Neural progenitor cell (in vitro differentiated cells): ENCODE measurements around the gene TMEM120B. TPM values are rescaled to one million over a fixed set of nuclear protein-coding genes. Genes with fewer than 3 reads are reported as not detected.
"Not testable (repeated sequence)": the region's sequence is repeated elsewhere in the genome, so short reads cannot be mapped to it uniquely, and the experiment has no call there.

Experiments
- DNase-seq: peaks from one replicate; pipeline ENCODE4 v3.0.0-alpha.2; 2016; ENCODE audit warnings: low spot score
- H2AFZ ChIP-seq: fragments of 200-600 bp; sonication (generic); replicated peaks from 2 replicates; pipeline ENCODE4 v1.6.1; 2016; ENCODE audit warnings: antibody characterized with exemption
- H3F3A ChIP-seq: fragments of 200-600 bp; sonication (generic); 2 replicates; pipeline ENCODE4 v1.6.1; 2016; ENCODE audit warnings: antibody characterized with exemption, low read depth
- H3K27ac ChIP-seq: fragments of 200-600 bp; sonication (generic); 2 replicates; pipeline ENCODE4 v1.5.1; 2016; ENCODE audit warnings: mild to moderate bottlenecking
- H3K27me3 ChIP-seq: fragments of 200-600 bp; sonication (generic); 2 replicates; pipeline ENCODE4 v1.6.1; 2016; ENCODE audit warnings: mild to moderate bottlenecking, moderate library complexity
- H3K36me3 ChIP-seq: fragments of 200-600 bp; sonication (generic); 2 replicates; pipeline ENCODE4 v1.5.1; 2016
- H3K4me1 ChIP-seq: fragments of 200-600 bp; sonication (generic); 2 replicates; pipeline ENCODE4 v1.6.1; 2016; ENCODE audit warnings: mixed run types
- H3K4me2 ChIP-seq: fragments of 200-600 bp; sonication (generic); 2 replicates; pipeline ENCODE4 v1.6.1; 2016
- H3K4me3 ChIP-seq: fragments of 200-600 bp; sonication (generic); 2 replicates; pipeline ENCODE4 v1.5.1; 2016
- H3K79me2 ChIP-seq: fragments of 200-600 bp; sonication (generic); 2 replicates; pipeline ENCODE4 v1.6.1; 2016; ENCODE audit warnings: low read depth
- H3K9ac ChIP-seq: fragments of 200-600 bp; sonication (generic); 2 replicates; pipeline ENCODE4 v1.6.1; 2016
- H3K9me3 ChIP-seq: fragments of 200-600 bp; sonication (generic); 2 replicates; pipeline ENCODE4 v1.5.1; 2016; ENCODE audit warnings: low read depth
- H4K20me1 ChIP-seq: fragments of 200-600 bp; sonication (generic); 2 replicates; pipeline ENCODE4 v1.6.1; 2016; ENCODE audit warnings: low read depth
- H3K27ac Mint-ChIP-seq: 3 replicates; pipeline ENCODE4 v1.8.0; 2021; ENCODE audit warnings: mixed read lengths
- H3K27me3 Mint-ChIP-seq: 2 replicates; pipeline ENCODE4 v1.8.0; 2022; ENCODE audit warnings: low read depth, mild to moderate bottlenecking, inconsistent platforms, moderate library complexity, mixed read lengths; ENCODE audit not compliant: insufficient read depth
- H3K36me3 Mint-ChIP-seq: 3 replicates; pipeline ENCODE4 v1.8.0; 2021; ENCODE audit warnings: mixed read lengths
- H3K4me1 Mint-ChIP-seq: 3 replicates; pipeline ENCODE4 v1.8.0; 2021; ENCODE audit warnings: mixed read lengths
- H3K4me3 Mint-ChIP-seq: 3 replicates; pipeline ENCODE4 v1.8.0; 2021; ENCODE audit warnings: mild to moderate bottlenecking, moderate library complexity, mixed read lengths
- H3K9me3 Mint-ChIP-seq: 3 replicates; pipeline ENCODE4 v1.8.0; 2020; ENCODE audit warnings: mixed read lengths
- CTCF ChIP-seq: fragments of 200-600 bp; sonication (generic); IDR thresholded peaks from 2 replicates; pipeline ENCODE4 v1.5.1; 2017; ENCODE audit warnings: antibody characterized with exemption, mild to moderate bottlenecking
- EZH2 ChIP-seq: fragments of 200-600 bp; sonication (generic); IDR thresholded peaks from 2 replicates; pipeline ENCODE4 v1.6.1; 2017; ENCODE audit warnings: antibody characterized with exemption, mild to moderate bottlenecking, moderate library complexity
- EZH2phosphoT487 ChIP-seq: fragments of 200-600 bp; sonication (generic); IDR thresholded peaks from 2 replicates; pipeline ENCODE4 v1.6.1; 2017; ENCODE audit warnings: antibody characterized with exemption
- total RNA-seq: library from RNA; depleted of rRNA; stranded (reverse); fragments of >200 nt; gene quantifications from 2 replicates; pipeline ENCODE4 v1.2.3, GENCODE V29; 2015; ENCODE audit warnings: low replicate concordance

Gene TMEM120B
- total RNA-seq, 1 donor from 2014 or later, result 4.7 TPM

- H3K79me2 ChIP-seq, result no peaks in the 10 kb centered on the region
- DNase-seq, result no peak
- no peaks in the 10 kb centered on the region for H3K36me3 Mint-ChIP-seq
- no peak overlapping the region for H3K4me3 ChIP-seq
- no peaks in the 10 kb centered on the region for H4K20me1 ChIP-seq
- no peak overlapping the region for H3K27ac ChIP-seq
- H3K36me3 ChIP-seq, result no peaks in the 10 kb centered on the region
- peaks cover 3% of the 10 kb centered on the region for H3K4me1 ChIP-seq
- H3K27me3 ChIP-seq, result no peaks in the 10 kb centered on the region
- H3K27ac Mint-ChIP-seq, result no peak overlapping the region
- H3K9ac ChIP-seq, result no peak overlapping the region
- no peak overlapping the region for H3K4me2 ChIP-seq
- H3K4me3 Mint-ChIP-seq, result no peak overlapping the region
- no peaks in the 10 kb centered on the region for H3K9me3 Mint-ChIP-seq
- peaks cover 27% of the 10 kb centered on the region for H3K4me1 Mint-ChIP-seq
- peaks cover 16% of the 10 kb centered on the region for H3F3A ChIP-seq
- no peak for TF ChIP-seq EZH2phosphoT487
- no peak for TF ChIP-seq EZH2
- TF ChIP-seq CTCF, result no peak
- no peak overlapping the region for H2AFZ ChIP-seq
- peaks cover 13% of the 10 kb centered on the region for H3K27me3 Mint-ChIP-seq
- H3K9me3 ChIP-seq, result no peaks in the 10 kb centered on the region
Observed at GRCh38 chr12:121688966-121689365, 23.6 kb upstream of the TMEM120B start.

GRCh38 chr12:121689430-121689829, 23.1 kb upstream of the TMEM120B start:
- peaks cover 27% of the 10 kb centered on the region for H3K4me1 Mint-ChIP-seq
- peak overlapping the region; percentile 13 for H3K4me3 Mint-ChIP-seq
- peaks cover 3% of the 10 kb centered on the region for H3K4me1 ChIP-seq
- no peaks in the 10 kb centered on the region for H3K9me3 Mint-ChIP-seq
- no peaks in the 10 kb centered on the region for H3K36me3 ChIP-seq
- no peak overlapping the region for H3K27ac ChIP-seq
- H3F3A ChIP-seq, result peaks cover 16% of the 10 kb centered on the region
- H3K27me3 ChIP-seq, result no peaks in the 10 kb centered on the region
- no peak for TF ChIP-seq EZH2
- TF ChIP-seq CTCF, result no peak
- no peak for TF ChIP-seq EZH2phosphoT487
- no peak overlapping the region for H3K4me3 ChIP-seq
- no peaks in the 10 kb centered on the region for H4K20me1 ChIP-seq
- peaks cover 15% of the 10 kb centered on the region for H3K27me3 Mint-ChIP-seq
- no peaks in the 10 kb centered on the region for H3K36me3 Mint-ChIP-seq
- no peak for DNase-seq
- H3K79me2 ChIP-seq, result no peaks in the 10 kb centered on the region
- no peaks in the 10 kb centered on the region for H3K9me3 ChIP-seq
- no peak overlapping the region for H3K27ac Mint-ChIP-seq
- H3K9ac ChIP-seq, result no peak overlapping the region
- no peak overlapping the region for H2AFZ ChIP-seq
- no peak overlapping the region for H3K4me2 ChIP-seq

- peaks cover 28% of the 10 kb centered on the region for H3K4me1 Mint-ChIP-seq
- not testable (repeated sequence) for H3K36me3 Mint-ChIP-seq, H3K27ac Mint-ChIP-seq, H3K4me1 ChIP-seq, H3K79me2 ChIP-seq, H3K9ac ChIP-seq, H2AFZ ChIP-seq, H4K20me1 ChIP-seq, H3K27ac ChIP-seq, H3K27me3 ChIP-seq, DNase-seq, H3K4me3 ChIP-seq, H3K36me3 ChIP-seq, H3F3A ChIP-seq, H3K4me2 ChIP-seq, H3K4me3 Mint-ChIP-seq, H3K27me3 Mint-ChIP-seq, H3K9me3 Mint-ChIP-seq, H3K9me3 ChIP-seq
Observed at GRCh38 chr12:121692744-121693143, 19.8 kb upstream of the TMEM120B start.

- no peaks in the 10 kb centered on the region for H3K9me3 ChIP-seq
- DNase-seq, result no peak
- no peak overlapping the region for H3K4me3 ChIP-seq
- peak overlapping the region; percentile 27 for H3K27ac Mint-ChIP-seq
- peaks cover 6% of the 10 kb centered on the region for H3K27me3 Mint-ChIP-seq
- H3K36me3 Mint-ChIP-seq, result no peaks in the 10 kb centered on the region
- no peak overlapping the region for H3K4me2 ChIP-seq
- H3K27ac ChIP-seq, result no peak overlapping the region
- TF ChIP-seq EZH2 (no peak), EZH2phosphoT487 (no peak), CTCF (no peak)
- H3K4me3 Mint-ChIP-seq, result no peak overlapping the region
- H3K79me2 ChIP-seq, result no peaks in the 10 kb centered on the region
- H3K4me1 ChIP-seq, result peaks cover 3% of the 10 kb centered on the region
- H3K36me3 ChIP-seq, result no peaks in the 10 kb centered on the region
- H3K9me3 Mint-ChIP-seq, result no peaks in the 10 kb centered on the region
- no peak overlapping the region for H3K9ac ChIP-seq
- H3F3A ChIP-seq, result peaks cover 6% of the 10 kb centered on the region
- H4K20me1 ChIP-seq, result no peaks in the 10 kb centered on the region
- H3K27me3 ChIP-seq, result no peaks in the 10 kb centered on the region
- H3K4me1 Mint-ChIP-seq, result peaks cover 28% of the 10 kb centered on the region
- no peak overlapping the region for H2AFZ ChIP-seq
Observed at GRCh38 chr12:121693155-121693687, 19.3 kb upstream of the TMEM120B start.
